Rectal smooth muscle tissue (tissue), 1 donor: ENCODE measurements around the gene CRYGN.

Source experiments
- H3K27ac ChIP-seq: one replicate; pipeline ENCODE4 v1.7.0; 2013; ENCODE audit warnings: low read depth, low read length, inconsistent platforms
- H3K27me3 ChIP-seq: one replicate; pipeline ENCODE4 v1.7.0; 2013; ENCODE audit warnings: low read length; ENCODE audit not compliant: control insufficient read depth, insufficient read depth
- H3K36me3 ChIP-seq: one replicate; pipeline ENCODE4 v1.7.0; 2013; ENCODE audit warnings: low read length; ENCODE audit not compliant: control insufficient read depth, insufficient read depth
- H3K4me1 ChIP-seq: one replicate; pipeline ENCODE4 v1.7.0; 2013; ENCODE audit warnings: low read length; ENCODE audit not compliant: control insufficient read depth, insufficient read depth
- H3K4me3 ChIP-seq: one replicate; pipeline ENCODE4 v1.7.0; 2013; ENCODE audit warnings: low read length
- H3K9ac ChIP-seq: one replicate; pipeline ENCODE4 v1.7.0; 2013; ENCODE audit warnings: low read length

The CRYGN gene

DNA sequence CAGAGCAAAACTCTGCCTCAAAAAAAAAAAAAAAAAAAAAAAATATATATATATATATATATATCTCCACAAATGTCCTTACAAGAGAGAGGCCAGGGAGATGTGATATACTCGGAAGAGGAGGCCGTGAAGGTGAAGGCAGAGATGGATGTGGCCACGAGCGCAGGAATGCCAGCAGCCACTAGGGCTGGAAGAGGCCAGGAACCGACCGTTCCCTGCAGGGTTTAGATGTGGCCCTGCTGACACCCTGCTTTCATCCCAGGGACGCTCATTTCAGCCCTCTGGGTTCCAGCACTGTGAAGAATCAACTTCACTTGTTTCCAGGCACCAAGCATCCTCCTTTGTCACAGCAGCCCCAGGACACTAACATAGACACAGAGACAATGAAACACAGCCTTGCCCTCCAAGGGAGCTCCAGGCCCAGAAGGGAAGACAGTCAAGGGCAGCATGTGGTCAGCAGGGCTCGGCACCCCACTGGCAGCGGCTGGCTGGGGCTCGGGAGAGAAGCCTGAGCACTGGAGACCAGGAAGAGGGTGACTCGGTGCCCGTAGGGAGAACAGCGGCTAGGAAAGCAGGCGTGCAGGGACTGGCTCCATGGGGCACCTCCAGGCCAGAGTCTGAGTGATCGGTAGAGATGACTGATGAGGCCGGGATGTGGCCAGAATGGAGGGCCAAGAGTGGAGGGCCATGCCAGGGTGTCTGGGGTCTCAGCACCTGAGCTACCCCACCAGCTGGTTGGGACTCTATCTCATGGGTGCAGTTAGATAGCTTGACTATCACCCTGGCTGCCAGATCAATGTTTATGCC is 37.7 kb downstream of the CRYGN start:
- Histone ChIP-seq H3K4me3 (no peak overlapping the region), H3K4me1 (no peaks in the 10 kb centered on the region), H3K27me3 (no peaks in the 10 kb centered on the region), H3K9ac (no peak overlapping the region), H3K27ac (no peak overlapping the region), H3K36me3 (no peaks in the 10 kb centered on the region)

- H3K4me3 ChIP-seq: no peak overlapping the region
- no peaks in the 10 kb centered on the region for H3K27me3 ChIP-seq
- no peaks in the 10 kb centered on the region for H3K4me1 ChIP-seq
- H3K27ac ChIP-seq: no peak overlapping the region
- no peaks in the 10 kb centered on the region for H3K36me3 ChIP-seq
- no peak overlapping the region for H3K9ac ChIP-seq
Measured at GRCh38 chr7:151400626-151401315, 39.2 kb downstream of the CRYGN start.

GRCh38 chr7:151399906-151400305 is 40.0 kb downstream of the CRYGN start:
- H3K27me3 ChIP-seq: no peaks in the 10 kb centered on the region

DNA sequence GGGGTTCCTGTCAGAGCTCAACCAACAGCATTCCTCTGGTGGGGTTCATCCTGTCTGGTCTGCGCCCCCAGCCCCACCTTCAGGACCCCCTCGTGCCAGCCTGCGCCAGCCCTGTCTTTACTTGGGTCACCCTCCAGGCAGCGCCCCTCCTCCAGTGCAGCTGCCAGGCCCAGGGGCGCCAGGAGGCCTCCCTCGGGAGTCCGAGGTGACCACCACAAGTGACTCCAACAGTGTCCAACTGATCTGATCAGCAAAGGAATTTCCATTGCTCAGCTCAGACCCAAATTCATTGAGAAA is 40.7 kb downstream of the CRYGN start:
- H3K4me1 ChIP-seq: no peaks in the 10 kb centered on the region
- H3K9ac ChIP-seq: no peak overlapping the region
- no peak overlapping the region for H3K27ac ChIP-seq
- no peaks in the 10 kb centered on the region for H3K36me3 ChIP-seq
- no peaks in the 10 kb centered on the region for H3K27me3 ChIP-seq
- H3K4me3 ChIP-seq: no peak overlapping the region

More at GRCh38 chr7:151399906-151400305, 40.0 kb downstream of the CRYGN start:
- Histone ChIP-seq H3K4me1 (no peaks in the 10 kb centered on the region), H3K36me3 (no peaks in the 10 kb centered on the region), H3K27ac (no peak overlapping the region), H3K9ac (no peak overlapping the region), H3K4me3 (no peak overlapping the region)

DNA sequence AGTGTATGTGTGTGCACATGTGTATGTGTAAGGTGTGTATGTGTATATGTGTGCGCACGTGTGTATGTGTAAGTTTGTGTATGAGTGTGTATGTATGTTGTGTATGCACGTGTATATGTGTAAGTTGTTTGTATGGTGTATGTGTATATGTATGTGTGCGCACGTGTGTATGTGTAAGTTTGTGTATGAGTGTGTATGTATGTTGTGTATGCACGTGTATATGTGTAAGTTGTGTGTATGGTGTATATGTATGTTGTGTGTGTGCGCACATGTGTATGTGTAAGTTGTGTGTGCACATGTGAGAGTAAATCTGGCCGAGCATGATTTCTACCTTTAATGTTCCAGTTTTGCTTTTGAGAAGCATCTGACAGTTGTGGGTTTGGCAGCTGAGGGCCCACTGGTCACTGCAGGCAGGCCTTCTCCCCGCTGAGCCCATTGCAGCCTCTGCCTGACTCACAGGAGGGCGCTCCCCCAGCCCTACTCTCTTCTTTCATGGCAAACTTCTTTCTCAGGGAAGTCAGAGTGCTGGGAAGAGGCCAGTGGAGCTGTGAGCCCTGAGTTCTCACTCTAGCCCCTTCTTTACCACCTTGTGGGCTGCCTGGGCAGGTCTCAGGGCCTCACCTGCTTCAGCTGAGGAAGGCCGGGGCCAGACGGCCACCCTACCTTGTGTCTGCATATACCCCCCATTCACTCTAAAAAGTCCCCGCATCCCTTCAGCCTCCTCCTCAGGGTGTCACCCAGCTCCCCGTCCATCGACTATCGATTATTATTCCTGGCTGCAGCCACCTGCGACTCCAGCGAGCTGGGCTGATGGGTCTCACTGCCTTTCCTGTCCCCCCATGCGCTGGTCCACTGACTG is 41.3 kb downstream of the CRYGN start:
- Histone ChIP-seq H3K9ac (no peak overlapping the region), H3K4me1 (no peaks in the 10 kb centered on the region), H3K4me3 (no peak overlapping the region), H3K36me3 (no peaks in the 10 kb centered on the region), H3K27ac (no peak overlapping the region), H3K27me3 (no peaks in the 10 kb centered on the region)

DNA sequence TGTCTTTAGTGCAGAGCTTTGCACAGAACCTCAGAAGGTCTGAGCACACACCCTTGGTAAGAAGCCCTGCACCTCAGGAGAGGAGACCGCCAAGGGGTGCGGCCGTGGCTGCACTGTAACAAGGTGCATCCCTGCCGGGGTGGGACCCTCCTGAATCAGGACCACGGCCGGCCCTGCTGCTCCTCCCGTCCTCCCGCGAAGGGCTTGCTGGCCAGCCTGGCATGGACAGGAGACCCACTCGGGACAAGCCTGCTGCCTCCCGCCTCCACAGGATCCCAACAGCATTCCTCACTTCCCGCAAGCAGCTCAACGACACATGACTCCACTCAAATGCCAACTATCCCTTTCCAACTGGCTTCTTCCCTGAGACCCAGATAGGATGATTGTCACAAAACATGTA is 42.9 kb downstream of the CRYGN start:
- H3K36me3 ChIP-seq: no peaks in the 10 kb centered on the region
- no peaks in the 10 kb centered on the region for H3K4me1 ChIP-seq
- no peaks in the 10 kb centered on the region for H3K27me3 ChIP-seq
- no peak overlapping the region for H3K9ac ChIP-seq
- H3K4me3 ChIP-seq: no peak overlapping the region
- H3K27ac ChIP-seq: no peak overlapping the region

DNA sequence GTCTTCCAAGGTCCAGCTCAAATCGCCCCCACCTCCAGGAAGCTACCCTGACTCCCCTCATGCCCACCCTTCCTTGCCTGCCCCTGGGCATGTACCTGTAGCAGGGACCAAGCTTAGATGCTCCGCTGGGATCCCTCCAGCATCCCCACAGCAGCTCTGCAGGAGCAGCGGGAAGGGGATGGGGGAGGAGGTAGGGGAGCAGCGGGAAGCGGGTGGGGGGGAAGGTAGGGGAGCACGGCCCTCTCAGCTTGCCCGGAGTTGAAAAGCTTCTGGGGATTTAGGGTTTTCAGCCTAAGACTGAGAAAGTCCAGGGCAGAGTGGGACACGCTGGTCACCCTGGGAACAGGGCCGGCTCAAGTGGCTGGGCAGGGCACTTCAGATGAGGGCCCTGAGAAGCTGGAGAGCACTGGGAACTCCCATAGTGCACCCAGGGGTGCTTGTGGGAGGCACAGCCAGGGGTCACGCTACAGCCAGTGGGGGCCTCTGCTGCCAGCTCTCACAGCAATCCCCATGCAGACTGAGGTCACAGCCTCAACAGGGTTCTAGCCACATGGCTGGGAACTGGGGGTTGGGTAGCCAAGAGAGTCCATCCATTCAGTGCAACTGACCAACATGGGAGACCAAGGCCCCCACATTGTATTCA is 43.5 kb downstream of the CRYGN start:
- Histone ChIP-seq H3K27me3 (no peaks in the 10 kb centered on the region), H3K27ac (no peak overlapping the region), H3K9ac (no peak overlapping the region), H3K4me1 (no peaks in the 10 kb centered on the region), H3K36me3 (no peaks in the 10 kb centered on the region), H3K4me3 (no peak overlapping the region)

GRCh38 chr7:151395036-151395367 is 44.9 kb downstream of the CRYGN start:
- no peaks in the 10 kb centered on the region for H3K27me3 ChIP-seq
- no peak overlapping the region for H3K9ac ChIP-seq
- H3K36me3 ChIP-seq: no peaks in the 10 kb centered on the region
- no peaks in the 10 kb centered on the region for H3K4me1 ChIP-seq
- no peak overlapping the region for H3K27ac ChIP-seq
- H3K4me3 ChIP-seq: no peak overlapping the region

DNA sequence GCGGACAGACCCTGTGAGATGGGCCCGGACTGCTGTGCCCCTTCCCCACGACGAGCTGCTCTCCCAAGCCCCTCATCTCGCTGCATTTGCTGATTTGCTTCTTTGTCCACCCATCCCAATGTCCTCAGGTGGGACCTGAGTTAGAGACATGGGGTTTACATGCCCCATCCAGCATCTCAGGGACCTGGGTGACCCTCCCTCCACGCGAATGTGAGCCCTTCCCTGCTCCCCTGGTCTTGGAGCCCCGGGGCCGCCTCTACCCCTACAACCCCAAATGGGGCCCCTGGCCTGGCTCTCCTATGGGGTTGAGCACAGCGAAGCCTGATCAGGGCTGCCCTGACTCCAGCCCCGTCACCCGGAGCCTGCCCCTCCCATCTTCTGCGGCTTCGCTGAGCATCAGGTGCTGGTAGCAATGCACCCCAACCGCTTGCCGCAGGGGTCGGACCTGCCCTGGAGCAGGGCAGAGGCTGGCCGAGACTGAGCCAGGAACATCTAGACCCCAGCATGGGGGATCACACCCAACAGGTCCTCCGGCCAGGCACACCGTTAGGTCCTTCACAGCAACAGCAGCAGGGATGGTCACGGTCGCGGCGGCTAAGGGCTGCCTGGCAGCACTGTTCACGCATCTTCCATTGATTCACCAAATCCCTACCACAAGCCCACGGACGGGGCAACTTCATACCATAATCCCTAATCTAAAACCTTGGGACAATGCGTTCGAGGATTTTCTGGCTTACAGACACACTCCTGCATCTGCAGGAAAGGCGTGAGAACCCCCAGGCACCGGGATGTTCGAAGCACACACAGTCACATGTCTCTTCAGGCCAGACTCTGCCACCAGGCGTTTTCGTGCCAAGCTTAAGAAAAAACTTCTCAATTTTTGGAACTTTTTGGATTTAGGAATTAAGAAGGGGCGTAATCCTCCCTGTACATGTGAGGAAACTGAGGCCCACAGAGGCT is 45.6 kb downstream of the CRYGN start:
- no peak overlapping the region for H3K27ac ChIP-seq
- H3K36me3 ChIP-seq: no peaks in the 10 kb centered on the region
- H3K9ac ChIP-seq: no peak overlapping the region
- H3K4me1 ChIP-seq: no peaks in the 10 kb centered on the region
- no peaks in the 10 kb centered on the region for H3K27me3 ChIP-seq
- H3K4me3 ChIP-seq: no peak overlapping the region

- H3K36me3 ChIP-seq: no peaks in the 10 kb centered on the region
- H3K4me3 ChIP-seq: no peak overlapping the region
- no peaks in the 10 kb centered on the region for H3K4me1 ChIP-seq
- no peaks in the 10 kb centered on the region for H3K27me3 ChIP-seq
- H3K27ac ChIP-seq: no peak overlapping the region
- no peak overlapping the region for H3K9ac ChIP-seq
Measured at GRCh38 chr7:151393031-151393977, 46.6 kb downstream of the CRYGN start.

DNA sequence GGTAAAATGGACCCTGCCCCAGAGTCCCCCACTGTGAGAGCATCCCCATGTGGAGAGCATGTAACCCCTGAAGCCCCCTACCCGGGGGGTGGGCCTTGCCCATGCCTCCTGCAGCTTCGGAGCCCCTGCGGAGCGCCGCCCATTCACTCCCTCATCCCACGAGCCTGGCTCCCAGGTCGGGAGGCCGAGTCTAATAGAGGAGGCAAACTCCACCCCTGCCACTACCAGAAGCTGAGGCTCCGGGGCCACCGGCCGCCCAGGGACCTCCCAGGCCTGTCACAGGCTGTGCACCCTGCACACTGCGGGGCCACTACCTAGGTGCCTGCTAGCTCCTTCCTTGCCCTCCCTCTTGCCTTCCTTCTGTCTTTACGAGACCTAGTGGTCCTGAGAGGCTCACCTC is 47.5 kb downstream of the CRYGN start:
- no peaks in the 10 kb centered on the region for H3K27me3 ChIP-seq

More for the DNA sequence above, 47.5 kb downstream of the CRYGN start:
- H3K27ac ChIP-seq: no peak overlapping the region
- no peaks in the 10 kb centered on the region for H3K36me3 ChIP-seq
- H3K4me3 ChIP-seq: no peak overlapping the region
- no peak overlapping the region for H3K9ac ChIP-seq
- H3K4me1 ChIP-seq: no peaks in the 10 kb centered on the region
